HepG2 (cell line): ENCODE data around the gene PODXL2. TPM values are rescaled to one million over a fixed set of nuclear protein-coding genes. Genes with fewer than 3 reads are reported as not detected.

Experiments
- ATAC-seq: fragments of 200-7000 bp; cut with Tn5 transposase; 3 replicates; pipeline ENCODE4 v1.9.1; 2020; ENCODE audit warnings: mild to moderate bottlenecking, moderate library complexity
- BruUV-seq: library from RNA; stranded (reverse); fragments of 400-500 nt; replicated peaks from 2 replicates; lab custom pipeline; 2021; lab: Mats Ljungman, UMichigan
- CTCF ChIA-PET: fragments of 300-600 bp; formaldehyde crosslinking; extraction: SDS; loops from one replicate; lab custom pipeline; 2021; ENCODE audit warnings: low total read pairs, inconsistent platforms, low intra/inter-chr PET ratio; lab: Yijun Ruan, JAX
- POLR2A ChIA-PET: fragments of 350-600 bp; sonication (Branson Sonifier 250); formaldehyde crosslinking; loops from one replicate; lab custom pipeline; 2020; ENCODE audit warnings: antibody characterized with exemption, inconsistent platforms; lab: Yijun Ruan, JAX
- DNase-seq: peaks from one replicate; pipeline ENCODE4 v3.0.0-alpha.2; 2015; ENCODE audit warnings: low spot score
- FAIRE-seq: peaks from 3 replicates; lab custom pipeline; 2011; peaks lifted over from hg19 to GRCh38; lab: Jason Lieb, UNC
- H2AFZ ChIP-seq: one replicate; pipeline ENCODE4 v1.6.1; 2011; ENCODE audit warnings: low read length, inconsistent platforms
- H3K27ac ChIP-seq: fragments of 300-600 bp; 3 replicates; pipeline ENCODE4 v1.8.0; 2011; ENCODE audit warnings: mixed run types, mild to moderate bottlenecking, mixed read lengths, low read length, inconsistent platforms; ENCODE audit not compliant: insufficient read depth; ENCODE audit errors: extremely low read length
- H3K27me3 ChIP-seq, 2 experiments: fragments of 200-600 bp in 1 of 2; 2 replicates in 1 of 2; 3 replicates in 1 of 2; pipeline versions ENCODE4 v1.6.0 to v1.8.0; 2011; ENCODE audit warnings: low read length in 2 of 2, mild to moderate bottlenecking in 2 of 2, moderate library complexity in 2 of 2, inconsistent platforms in 1 of 2; ENCODE audit not compliant: insufficient read depth in 2 of 2, control insufficient read depth in 1 of 2
- H3K36me3 ChIP-seq, 2 experiments: fragments of 200-600 bp in 1 of 2; replicated peaks in 1 of 2; 2 replicates in 1 of 2; 3 replicates in 1 of 2; pipeline versions ENCODE4 v1.5.1 to v1.8.0; 2011; ENCODE audit warnings: low read length in 2 of 2, inconsistent platforms in 1 of 2; ENCODE audit not compliant: insufficient read depth in 2 of 2, control insufficient read depth in 1 of 2
- H3K4me1 ChIP-seq: 2 replicates; pipeline ENCODE4 v1.5.1; 2012; ENCODE audit warnings: low read length, inconsistent platforms; ENCODE audit not compliant: insufficient read depth
- H3K4me2 ChIP-seq: 2 replicates; pipeline ENCODE4 v1.6.0; 2011; ENCODE audit warnings: low read depth, low read length, inconsistent platforms
- H3K4me3 ChIP-seq, 3 experiments: fragments of 200-600 bp in 1 of 3; sonication (generic), shearing (Covaris generic) in 1 of 3; replicated peaks in 1 of 3; 2 replicates each; pipeline ENCODE4 v1.5.1; 2011 to 2016; ENCODE audit warnings: low read length in 3 of 3, inconsistent platforms in 2 of 3, low read depth in 2 of 3, mild to moderate bottlenecking in 2 of 3, control low read depth in 1 of 3, mixed read lengths in 1 of 3; ENCODE audit not compliant: insufficient read depth in 1 of 3
- H3K79me2 ChIP-seq: one replicate; pipeline ENCODE4 v1.6.1; 2011; ENCODE audit warnings: low read length, inconsistent platforms; ENCODE audit not compliant: insufficient read depth
- H3K9ac ChIP-seq: 2 replicates; pipeline ENCODE4 v1.6.0; 2011; ENCODE audit warnings: mild to moderate bottlenecking, low read depth, low read length, inconsistent platforms; ENCODE audit not compliant: insufficient read depth
- H3K9me3 ChIP-seq: 2 replicates; pipeline ENCODE4 v1.5.1; 2012; ENCODE audit warnings: mild to moderate bottlenecking, low read length
- H4K20me1 ChIP-seq: 2 replicates; pipeline ENCODE4 v1.6.0; 2011; ENCODE audit warnings: inconsistent platforms, mild to moderate bottlenecking, low read length, moderate library complexity; ENCODE audit not compliant: insufficient read depth
- ISX ChIP-seq: sonication (generic); formaldehyde crosslinking; conservative IDR thresholded peaks from 2 replicates; pipeline ENCODE4 v1.5.0; 2020; ENCODE audit warnings: missing genetic modification reagents
- LCORL ChIP-seq, 2 experiments: fragments of 450-650 bp in 1 of 2; sonication (generic) in 1 of 2; formaldehyde crosslinking in 1 of 2; IDR thresholded peaks; 2 replicates each; pipeline versions ENCODE4 v1.5.0 to v1.6.1; 2017 to 2020; ENCODE audit warnings: antibody characterized with exemption in 1 of 2, missing genetic modification reagents in 1 of 2
- MAFF ChIP-seq: IDR thresholded peaks from 2 replicates; pipeline ENCODE4 v1.6.1; 2011; ENCODE audit warnings: low read depth, low read length, improper control_type of control experiment
- ZNF354B ChIP-seq: sonication (generic); formaldehyde crosslinking; IDR thresholded peaks from 2 replicates; pipeline ENCODE4 v1.8.0; 2022; ENCODE audit warnings: mild to moderate bottlenecking, missing genetic modification reagents
- ZNF564 ChIP-seq: sonication (generic); formaldehyde crosslinking; IDR thresholded peaks from 2 replicates; pipeline ENCODE4 v1.8.1; 2023; ENCODE audit warnings: mild to moderate bottlenecking, missing genetic modification reagents
- WGBS: methylation state at CpG from one replicate; pipeline ENCODE4 v1.1.6; 2017; ENCODE audit warnings: low lambda C conversion rate; 5-methylcytosine and 5-hydroxymethylcytosine counted together
- in situ Hi-C: cut with HindIII; loops from 2 replicates; pipeline ENCODE4 v1.10.0; 2017; ENCODE audit warnings: low pct_unique_long_range_greater_than_20kb; ENCODE audit not compliant: extremely low pct_ligation_motif_present
- intact Hi-C: fragments of 100-400 bp; cut with micrococcal nuclease; formaldehyde crosslinking; loops from one replicate; pipeline ENCODE4 v1.10.0; 2022; ENCODE audit not compliant: unreplicated experiment
- polyA plus RNA-seq, 8 experiments: library from polyadenylated mRNA; depleted of rRNA in 3 of 8; stranded (reverse) in 7 of 8; unstranded in 1 of 8; fragments of >200 nt; fragmentation: Illumina TruSeq in 4 of 8; extraction: Trizol in 4 of 8; gene quantifications; 2 replicates each; pipeline versions ENCODE4 v1.2.1 to v1.2.3, GENCODE V29; 2011 to 2016; ENCODE audit warnings: low read depth in 4 of 8, missing spikeins in 1 of 8, mixed read lengths in 1 of 8; ENCODE audit not compliant: insufficient read depth in 1 of 8
- total RNA-seq, 5 experiments: library from RNA; depleted of rRNA; stranded (reverse); fragments of >200 nt; fragmentation: Illumina TruSeq; extraction: Trizol; gene quantifications; 2 replicates each; pipeline ENCODE4 v1.2.3, GENCODE V29; 2016; ENCODE audit warnings: low read depth in 1 of 5
- TF ChIP-seq, protein P1 (sequence below): sonication (generic); formaldehyde crosslinking; IDR thresholded peaks from 2 replicates; pipeline ENCODE4 v1.8.0; 2022; ENCODE audit warnings: missing genetic modification reagents, mild to moderate bottlenecking, moderate library complexity, borderline replicate concordance

PODXL2 gene
- total and polyA plus RNA-seq, 2 of the 13 experiments (the other 11 are each of a cell fraction or from before 2014, with no cell fraction given), result 20.4 to 25.1 TPM

DNA sequence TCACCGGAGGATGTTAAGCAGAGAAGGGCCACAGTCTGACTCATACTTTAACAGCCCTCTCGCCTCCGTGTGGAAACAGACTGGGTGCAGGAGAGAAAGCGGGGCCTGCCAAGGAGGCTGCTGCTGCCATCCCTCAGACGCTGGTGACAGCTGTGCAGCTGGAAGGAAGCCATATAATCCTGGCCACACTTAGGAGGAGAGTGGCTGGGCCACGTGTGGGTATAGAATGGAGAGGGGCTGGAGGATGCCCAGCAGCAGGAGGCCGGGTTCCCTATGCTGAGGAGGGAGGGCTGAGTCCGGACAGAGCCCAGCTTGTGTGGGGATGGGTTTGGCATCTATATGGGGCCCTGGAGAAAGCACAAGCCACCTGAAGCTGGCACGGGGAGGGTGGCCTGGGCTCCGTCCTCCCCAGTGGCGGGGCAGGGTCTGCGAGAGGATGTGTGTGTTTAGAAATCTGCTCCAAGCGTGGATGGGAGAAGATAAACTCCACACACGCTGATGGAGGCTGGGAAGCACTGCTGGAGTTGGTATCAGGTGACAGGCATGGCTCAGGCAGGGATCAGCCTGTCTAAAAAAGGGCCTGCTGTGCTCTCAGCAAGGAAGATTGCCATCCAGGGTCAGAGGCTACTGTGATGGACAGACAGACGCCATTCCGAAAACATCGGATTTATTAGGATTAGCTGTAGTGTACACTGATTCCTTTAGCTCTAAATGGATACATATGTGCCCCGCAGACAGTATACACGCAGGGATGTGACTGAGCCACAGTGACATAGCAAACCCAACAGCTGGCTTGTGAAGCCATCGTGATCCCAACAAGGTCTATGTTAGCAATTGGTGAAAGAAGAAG is 59.7 kb downstream of the PODXL2 start (continued):
- TF ChIP-seq, protein P1, sequence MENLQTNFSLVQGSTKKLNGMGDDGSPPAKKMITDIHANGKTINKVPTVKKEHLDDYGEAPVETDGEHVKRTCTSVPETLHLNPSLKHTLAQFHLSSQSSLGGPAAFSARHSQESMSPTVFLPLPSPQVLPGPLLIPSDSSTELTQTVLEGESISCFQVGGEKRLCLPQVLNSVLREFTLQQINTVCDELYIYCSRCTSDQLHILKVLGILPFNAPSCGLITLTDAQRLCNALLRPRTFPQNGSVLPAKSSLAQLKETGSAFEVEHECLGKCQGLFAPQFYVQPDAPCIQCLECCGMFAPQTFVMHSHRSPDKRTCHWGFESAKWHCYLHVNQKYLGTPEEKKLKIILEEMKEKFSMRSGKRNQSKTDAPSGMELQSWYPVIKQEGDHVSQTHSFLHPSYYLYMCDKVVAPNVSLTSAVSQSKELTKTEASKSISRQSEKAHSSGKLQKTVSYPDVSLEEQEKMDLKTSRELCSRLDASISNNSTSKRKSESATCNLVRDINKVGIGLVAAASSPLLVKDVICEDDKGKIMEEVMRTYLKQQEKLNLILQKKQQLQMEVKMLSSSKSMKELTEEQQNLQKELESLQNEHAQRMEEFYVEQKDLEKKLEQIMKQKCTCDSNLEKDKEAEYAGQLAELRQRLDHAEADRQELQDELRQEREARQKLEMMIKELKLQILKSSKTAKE (CRISPR knock-in tag), result no peak
- no peak for TF ChIP-seq ZNF564 (CRISPR knock-in tag)

DNA sequence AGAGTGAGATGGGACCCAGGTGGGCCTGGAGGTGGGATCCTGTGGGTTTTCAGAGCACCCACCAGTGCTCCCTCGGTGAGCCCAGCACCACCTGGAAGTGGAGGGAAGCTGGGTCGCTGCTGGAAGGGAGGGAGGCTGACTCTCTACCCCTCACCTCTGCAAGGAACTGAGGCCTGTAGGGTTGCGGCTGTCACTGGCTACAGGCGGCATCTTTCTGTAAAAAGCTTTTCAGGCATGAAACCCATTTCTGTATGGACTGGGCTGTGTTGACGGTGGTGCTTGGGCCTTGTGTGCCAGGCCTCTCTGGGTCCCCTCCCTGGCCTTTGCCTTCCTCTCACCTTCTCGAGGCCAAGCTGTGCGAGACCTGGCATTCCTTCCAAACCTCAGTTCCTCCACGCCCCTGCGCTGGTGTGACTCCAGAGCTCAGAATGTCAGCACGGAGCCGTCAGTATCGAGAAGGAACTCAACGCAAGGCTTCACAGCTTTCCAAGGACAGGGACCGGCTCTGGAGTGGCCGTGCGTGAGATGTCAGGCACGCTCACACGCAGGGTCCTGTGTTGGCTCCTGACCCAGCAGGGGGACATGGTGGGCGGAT is 60.4 kb downstream of the PODXL2 start:
- Histone ChIP-seq H3K4me3 (no peak overlapping the region), H3K4me2 (no peak overlapping the region), H4K20me1 (no peaks in the 10 kb centered on the region), H3K36me3 (no peaks in the 10 kb centered on the region), H3K27ac (no peak overlapping the region), H3K9ac (no peak overlapping the region), H3K4me1 (peaks cover 7% of the 10 kb centered on the region), H2AFZ (no peak overlapping the region), H3K27me3 (peaks cover 0 to 6% of the 10 kb centered on the region in 2 experiments; a peak in 2 of 5 replicates), H3K9me3 (no peaks in the 10 kb centered on the region), H3K79me2 (no peaks in the 10 kb centered on the region)
- in situ Hi-C loops (loop anchor here (10.0 kb wide), 1 partner anchor 275 kb away; no protein-coding TSS in a partner anchor), intact Hi-C loops (no loop called here)
- no peak for FAIRE-seq
- 63% methylated on average over 10 of the region's 19 CpGs for WGBS
- ChIA-PET POLR2A (no interaction called here), CTCF (no interaction called here)
- ATAC-seq, result no peak
- BruUV-seq, result no TSS peak
- DNase-seq, result no peak
- TF ChIP-seq LCORL (IDR thresholded peaks at IDR 0.05) (no peak), LCORL (CRISPR knock-in tag; IDR thresholded peaks at IDR 0.05) (no peak), MAFF (no peak), ISX (CRISPR knock-in tag) (no peak), ZNF354B (CRISPR knock-in tag) (no peak)
